ENCODE results near the gene CENPF. TPM values are rescaled to one million over a fixed set of nuclear protein-coding genes. Genes with fewer than 3 reads are reported as not detected.

The CENPF gene
- total and polyA plus RNA-seq, 9 of the 15 experiments (the other 6 are each of a cell fraction or from before 2014, with no cell fraction given) = 50.6 to 180 (median 98.3) TPM

DNA sequence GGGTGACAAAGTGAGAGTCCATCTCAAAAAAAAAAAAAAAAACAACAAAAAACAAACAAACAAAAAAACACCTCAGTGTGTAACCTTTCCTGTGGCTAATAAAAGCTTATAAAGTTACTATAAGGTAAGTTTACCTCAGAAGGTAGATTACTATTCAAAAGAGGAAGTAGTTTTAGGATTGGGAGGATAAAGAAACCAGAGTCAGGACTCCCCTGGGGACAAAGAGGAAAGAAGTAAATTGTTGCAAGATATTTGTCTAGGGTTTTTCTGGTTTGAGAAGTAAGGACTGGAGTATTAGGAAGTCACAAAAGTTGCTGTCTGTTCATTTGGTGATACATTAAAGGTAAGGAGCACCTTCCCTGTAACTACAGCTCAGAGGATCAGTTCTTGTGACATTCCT is 23.8 kb upstream of the CENPF start:
- no peak overlapping the region for H2AFZ ChIP-seq (ENCODE audit: low read depth, low read length)
- H4K20me1 ChIP-seq (replicated peaks; ENCODE audit: control insufficient read depth, insufficient read depth, low read length) = no peaks in the 10 kb centered on the region
- no peaks in the 10 kb centered on the region for H3K9me1 ChIP-seq (ENCODE audit: control insufficient read depth, insufficient read depth, low read length)
- in situ Hi-C loops (cut with MboI) = no loop called here
- ChIA-PET POLR2A (interaction anchor here (1.0 kb wide), 1 partner anchor 24 kb away, joined by 3 read pairs; the partner anchor contains the start of gene CENPF), CTCF (ENCODE audit: low intra/inter-chr PET ratio) (no interaction called here)
- H3K36me3 ChIP-seq (ENCODE audit: control insufficient read depth, insufficient read depth, low read length) = no peaks in the 10 kb centered on the region
- no peaks in the 10 kb centered on the region; the same call in 1 of the 2 replicates for H3K9me3 ChIP-seq (replicated peaks; ENCODE audit: control insufficient read depth, insufficient read depth, low read depth, low read length)
- FAIRE-seq (no peak), ATAC-seq (no peak), DNase-seq (ENCODE audit: extremely low read depth in 1 of 4, low spot score in 3 of 4) (no peak)
- no TSS peak for BruUV-seq (replicated peaks)
- no peak overlapping the region for H3K4me3 ChIP-seq
- H3K79me2 ChIP-seq (ENCODE audit: control insufficient read depth, insufficient read depth, low read length) = no peaks in the 10 kb centered on the region
- no peaks in the 10 kb centered on the region for H3K4me1 ChIP-seq (replicated peaks in 1 of 2; ENCODE audit: control insufficient read depth in 2 of 2, insufficient read depth in 2 of 2, low read length in 2 of 2)
- peaks cover 2 to 5% of the 10 kb centered on the region in 2 experiments; a peak in 2 of 5 replicates for H3K27me3 ChIP-seq (ENCODE audit: control insufficient read depth in 2 of 2, insufficient read depth in 2 of 2, low read length in 2 of 2)
- TF ChIP-seq FOXP1 (CRISPR knock-in tag; IDR thresholded peaks at IDR 0.05) (no peak), RBM15 (IDR thresholded peaks at IDR 0.05; ENCODE audit: insufficient read depth, low read length) (no peak), NR2F6 (CRISPR knock-in tag; IDR thresholded peaks at IDR 0.05) (no peak), KLF6 (CRISPR knock-in tag; IDR thresholded peaks at IDR 0.05; ENCODE audit: borderline replicate concordance) (no peak), ZNF174 (CRISPR knock-in tag; IDR thresholded peaks at IDR 0.05) (no peak), HDAC2 (IDR thresholded peaks at IDR 0.05) (no peak), RFX7 (CRISPR knock-in tag; IDR thresholded peaks at IDR 0.05) (no peak)
- no peak overlapping the region for H3K27ac ChIP-seq (ENCODE audit: extremely low read depth, low read depth, low read length)
- intact Hi-C loops (cut with micrococcal nuclease) = no loop called here
- no peak overlapping the region for H3K4me2 ChIP-seq (ENCODE audit: insufficient read depth, low read length)
- H3K9ac ChIP-seq (ENCODE audit: insufficient read depth in 1 of 2, low read depth in 2 of 2, low read length in 2 of 2) = no peak overlapping the region

- Histone ChIP-seq H3K36me3 (ENCODE audit: control insufficient read depth, insufficient read depth, low read length) (no peaks in the 10 kb centered on the region), H3K4me1 (replicated peaks in 1 of 2; ENCODE audit: control insufficient read depth in 2 of 2, insufficient read depth in 2 of 2, low read length in 2 of 2) (no peaks in the 10 kb centered on the region), H3K4me3 (no peak overlapping the region), H3K27me3 (ENCODE audit: control insufficient read depth in 2 of 2, insufficient read depth in 2 of 2, low read length in 2 of 2) (peaks cover 2 to 8% of the 10 kb centered on the region in 2 experiments; a peak in 2 of 5 replicates), H3K4me2 (ENCODE audit: insufficient read depth, low read length) (no peak overlapping the region), H4K20me1 (replicated peaks; ENCODE audit: control insufficient read depth, insufficient read depth, low read length) (no peaks in the 10 kb centered on the region), H2AFZ (ENCODE audit: low read depth, low read length) (no peak overlapping the region), H3K9me1 (ENCODE audit: control insufficient read depth, insufficient read depth, low read length) (no peaks in the 10 kb centered on the region), H3K9me3 (replicated peaks; ENCODE audit: control insufficient read depth, insufficient read depth, low read depth, low read length) (no peaks in the 10 kb centered on the region), H3K79me2 (ENCODE audit: control insufficient read depth, insufficient read depth, low read length) (no peaks in the 10 kb centered on the region), H3K9ac (ENCODE audit: insufficient read depth in 1 of 2, low read depth in 2 of 2, low read length in 2 of 2) (no peak overlapping the region), H3K27ac (ENCODE audit: extremely low read depth, low read depth, low read length) (no peak overlapping the region)
- in situ Hi-C loops (cut with MboI) (no loop called here), intact Hi-C loops (cut with micrococcal nuclease) (loop anchor here (10.0 kb wide), 1 partner anchor 317 kb away; no protein-coding TSS in a partner anchor)
- 0% methylated on average over 2 of the region's 2 CpGs for WGBS (ENCODE audit: insufficient coverage, low coverage, missing lambda C conversion rate)
- DNase-seq (ENCODE audit: extremely low read depth in 1 of 4, low spot score in 3 of 4) = no peak
- ATAC-seq = no peak
- no TSS peak for BruUV-seq (replicated peaks)
- no peak for FAIRE-seq
- ChIA-PET CTCF (ENCODE audit: low intra/inter-chr PET ratio) (no interaction called here), POLR2A (interaction anchor here (1.0 kb wide), 1 partner anchor 36 kb away, joined by 3 read pairs; no protein-coding TSS in a partner anchor)
- TF ChIP-seq PURB (CRISPR knock-in tag; IDR thresholded peaks at IDR 0.05; ENCODE audit: low read depth) (no peak), KLF10 (CRISPR knock-in tag; IDR thresholded peaks at IDR 0.05) (no peak), ZNF197 (CRISPR knock-in tag; IDR thresholded peaks at IDR 0.05; ENCODE audit: low read depth) (no peak), NR2C2 (CRISPR knock-in tag; IDR thresholded peaks at IDR 0.05) (no peak), NR2C2 (tag; IDR thresholded peaks at IDR 0.05) (no peak), ZNF668 (CRISPR knock-in tag; IDR thresholded peaks at IDR 0.05) (no peak), THRA (IDR thresholded peaks at IDR 0.05) (no peak), HEY1 (CRISPR knock-in tag; IDR thresholded peaks at IDR 0.05; ENCODE audit: borderline replicate concordance) (no peak), LCOR (CRISPR knock-in tag; IDR thresholded peaks at IDR 0.05) (no peak)
- TF ChIP-seq, protein P1, sequence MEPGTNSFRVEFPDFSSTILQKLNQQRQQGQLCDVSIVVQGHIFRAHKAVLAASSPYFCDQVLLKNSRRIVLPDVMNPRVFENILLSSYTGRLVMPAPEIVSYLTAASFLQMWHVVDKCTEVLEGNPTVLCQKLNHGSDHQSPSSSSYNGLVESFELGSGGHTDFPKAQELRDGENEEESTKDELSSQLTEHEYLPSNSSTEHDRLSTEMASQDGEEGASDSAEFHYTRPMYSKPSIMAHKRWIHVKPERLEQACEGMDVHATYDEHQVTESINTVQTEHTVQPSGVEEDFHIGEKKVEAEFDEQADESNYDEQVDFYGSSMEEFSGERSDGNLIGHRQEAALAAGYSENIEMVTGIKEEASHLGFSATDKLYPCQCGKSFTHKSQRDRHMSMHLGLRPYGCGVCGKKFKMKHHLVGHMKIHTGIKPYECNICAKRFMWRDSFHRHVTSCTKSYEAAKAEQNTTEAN (CRISPR knock-in tag; IDR thresholded peaks at IDR 0.05) = no peak
These were observed 21.2 kb upstream of the CENPF start for GRCh38 chr1:214581785-214582184.
